Endodermal cell (in vitro differentiated cells): Measurements from ENCODE around the gene NOB1. TPM values are rescaled to one million over a fixed set of nuclear protein-coding genes. Genes with fewer than 3 reads are reported as not detected.
"Not testable (repeated sequence)": the region's sequence is repeated elsewhere in the genome, so short reads cannot be mapped to it uniquely, and the experiment has no call there.

Experiments used
- DNase-seq: peaks from one replicate; pipeline ENCODE4 v3.0.0-alpha.2; 2017
- H3K27ac ChIP-seq: 2 replicates; pipeline ENCODE4 v1.5.1; 2013; ENCODE audit warnings: mild to moderate bottlenecking, low read depth, low read length, moderate library complexity
- H3K27me3 ChIP-seq: 2 replicates; pipeline ENCODE4 v1.6.1; 2013; ENCODE audit warnings: mild to moderate bottlenecking, low read length, moderate library complexity; ENCODE audit not compliant: insufficient read depth, control insufficient read depth, poor library complexity, severe bottlenecking
- H3K36me3 ChIP-seq: 2 replicates; pipeline ENCODE4 v1.7.0; 2013; ENCODE audit warnings: mild to moderate bottlenecking, low read length, moderate library complexity; ENCODE audit not compliant: control insufficient read depth, insufficient read depth
- H3K4me1 ChIP-seq: one replicate; pipeline ENCODE4 v1.7.0; 2013; ENCODE audit warnings: low read length; ENCODE audit not compliant: control insufficient read depth, insufficient read depth
- H3K4me3 ChIP-seq: 2 replicates; pipeline ENCODE4 v1.5.1; 2013; ENCODE audit warnings: mild to moderate bottlenecking, low read length, moderate library complexity
- H3K9ac ChIP-seq: 2 replicates; pipeline ENCODE4 v1.6.1; 2013; ENCODE audit warnings: mild to moderate bottlenecking, low read length, moderate library complexity; ENCODE audit not compliant: poor library complexity, severe bottlenecking; ENCODE audit errors: extremely low read depth
- H3K9me3 ChIP-seq: 2 replicates; pipeline ENCODE4 v1.6.1; 2013; ENCODE audit warnings: mild to moderate bottlenecking, low read length, moderate library complexity; ENCODE audit not compliant: control insufficient read depth
- H3K27ac Mint-ChIP-seq: 2 replicates; pipeline ENCODE4 v1.8.0; 2020; ENCODE audit warnings: mixed read lengths
- H3K27me3 Mint-ChIP-seq: 2 replicates; pipeline ENCODE4 v1.8.0; 2021; ENCODE audit warnings: mild to moderate bottlenecking, mixed read lengths; ENCODE audit not compliant: insufficient read depth
- H3K36me3 Mint-ChIP-seq: 2 replicates; pipeline ENCODE4 v1.8.0; 2020; ENCODE audit warnings: low read depth, mixed read lengths
- H3K4me1 Mint-ChIP-seq: 2 replicates; pipeline ENCODE4 v1.8.0; 2020; ENCODE audit warnings: mixed read lengths
- H3K4me3 Mint-ChIP-seq: 2 replicates; pipeline ENCODE4 v1.8.0; 2020; ENCODE audit warnings: mild to moderate bottlenecking, moderate library complexity, mixed read lengths
- H3K9me3 Mint-ChIP-seq: 2 replicates; pipeline ENCODE4 v1.8.0; 2020; ENCODE audit warnings: mild to moderate bottlenecking, mixed read lengths
- CTCF ChIP-seq: fragments of 200-600 bp; sonication (generic); conservative IDR thresholded peaks from 2 replicates; pipeline ENCODE4 v1.5.0; 2021; ENCODE audit warnings: antibody characterized with exemption, mild to moderate bottlenecking
- WGBS, 2 experiments: methylation state at CpG; one replicate each; pipeline versions ENCODE4 v1.1.5 to v1.1.7; 2013; ENCODE audit warnings: missing lambda C conversion rate in 2 of 2, mixed read lengths in 1 of 2; ENCODE audit not compliant: insufficient coverage in 1 of 2, insufficient read length in 1 of 2; 5-methylcytosine and 5-hydroxymethylcytosine counted together
- total RNA-seq, 2 donors: library from RNA; stranded (reverse); fragmentation: NEBNext Ultra II Directional in 1 of 2; extraction: Animal tissue kit (Norgen Biotek cat#: 25700) in 1 of 2; gene quantifications; 2 replicates in 1 of 2; 3 replicates in 1 of 2; pipeline ENCODE4 v1.2.1, GENCODE V29; 2021

The NOB1 gene
- total RNA-seq, 2 donors from 2014 or later = 53.1 to 53.4 TPM

GRCh38 chr16:69763599-69763942 is 8.8 kb upstream of the NOB1 start:
- Mint-ChIP-seq H3K27me3 (no peaks in the 10 kb centered on the region), H3K4me1 (peaks cover 7% of the 10 kb centered on the region), H3K9me3 (peaks cover 4% of the 10 kb centered on the region), H3K36me3 (peaks cover 12% of the 10 kb centered on the region), H3K4me3 (peak overlapping the region; percentile 92), H3K27ac (peak overlapping the region; percentile 98)
- H3K9me3 ChIP-seq = peaks cover 6% of the 10 kb centered on the region
- TF ChIP-seq CTCF = no peak
- no peak for DNase-seq
- H3K27ac ChIP-seq = no peak overlapping the region
- no peaks in the 10 kb centered on the region for H3K27me3 ChIP-seq
- no peaks in the 10 kb centered on the region for H3K36me3 ChIP-seq
- H3K9ac ChIP-seq = no peak overlapping the region
- peak overlapping the region; percentile 100 for H3K4me3 ChIP-seq
- H3K4me1 ChIP-seq = no peaks in the 10 kb centered on the region
- 96% methylated on average over 4 to 5 of the region's 5 CpGs for WGBS, 2 experiments

GRCh38 chr16:69762814-69763598 is 8.3 kb upstream of the NOB1 start:
- no peak for DNase-seq
- no peaks in the 10 kb centered on the region for H3K4me1 ChIP-seq
- H3K36me3 ChIP-seq = no peaks in the 10 kb centered on the region
- Mint-ChIP-seq H3K27me3 (peaks cover 2% of the 10 kb centered on the region), H3K4me3 (peak overlapping the region; percentile 92), H3K4me1 (peaks cover 7% of the 10 kb centered on the region), H3K9me3 (peaks cover 4% of the 10 kb centered on the region), H3K27ac (peak overlapping the region; percentile 98), H3K36me3 (peaks cover 11% of the 10 kb centered on the region)
- no peaks in the 10 kb centered on the region for H3K27me3 ChIP-seq
- WGBS, 2 experiments = 25 to 43% methylated on average over 11 to 14 of the region's 14 CpGs
- peak overlapping the region; percentile 100 for H3K4me3 ChIP-seq
- H3K9me3 ChIP-seq = peaks cover 6% of the 10 kb centered on the region
- H3K27ac ChIP-seq = no peak overlapping the region
- TF ChIP-seq CTCF = no peak
- H3K9ac ChIP-seq = peak overlapping the region; percentile 76

- H3K27ac ChIP-seq = no peak within 1 kb of the TSS
- WGBS, 2 experiments = 1 to 6% methylated on average over 14 to 68 of the region's 68 CpGs
- no peaks in the 10 kb centered on the region for H3K4me1 ChIP-seq
- peak within 1 kb of the TSS; percentile 100 for H3K4me3 ChIP-seq
- Mint-ChIP-seq H3K4me3 (peak within 1 kb of the TSS; percentile 92), H3K36me3 (peaks cover 9% of the 10 kb centered on the region), H3K27ac (peak within 1 kb of the TSS; percentile 98), H3K9me3 (no peaks in the 10 kb centered on the region), H3K4me1 (peaks cover 7% of the 10 kb centered on the region), H3K27me3 (peaks cover 6% of the 10 kb centered on the region)
- DNase-seq = peak; percentile 93
- H3K9ac ChIP-seq = peak within 1 kb of the TSS; percentile 76
- H3K36me3 ChIP-seq = no peaks in the 10 kb centered on the region
- H3K9me3 ChIP-seq = peaks cover 2% of the 10 kb centered on the region
- no peak for TF ChIP-seq CTCF
- H3K27me3 ChIP-seq = no peaks in the 10 kb centered on the region
Measured at GRCh38 chr16:69761983-69762813, 7.5 kb upstream of the NOB1 start, which contains the start of gene WWP2. WWP2 (plus strand) TSS chr16:69762332; CDS start chr16:69787011, 24,679 bp downstream.

GRCh38 chr16:69757375-69757774 is 2.6 kb upstream of the NOB1 start:
- H3K4me3 Mint-ChIP-seq, H3K4me1 Mint-ChIP-seq, H3K9me3 ChIP-seq, H3K36me3 Mint-ChIP-seq, H3K4me1 ChIP-seq, H3K27ac ChIP-seq, DNase-seq, H3K9ac ChIP-seq, H3K36me3 ChIP-seq, H3K9me3 Mint-ChIP-seq, H3K27me3 ChIP-seq, H3K27me3 Mint-ChIP-seq, H3K27ac Mint-ChIP-seq, H3K4me3 ChIP-seq: not testable (repeated sequence)
- 94 to 96% methylated on average over 13 of the region's 13 CpGs for WGBS, 2 experiments
